ENCODE results near the gene SDK2. TPM values are rescaled to one million over a fixed set of nuclear protein-coding genes. Genes with fewer than 3 reads are reported as not detected.
"Not testable (repeated sequence)": the region's sequence is repeated elsewhere in the genome, so short reads cannot be mapped to it uniquely, and the experiment has no call there.

The SDK2 gene
- polyA plus RNA-seq, 1 experiment = 0.01 TPM

- peak overlapping the region; percentile 93 for H3K4me3 ChIP-seq (ENCODE audit: low read depth, low read length)
- no peaks in the 10 kb centered on the region for H3K27me3 ChIP-seq (ENCODE audit: control insufficient read depth, insufficient read depth, low read length)
- no peaks in the 10 kb centered on the region; the same call in 1 of the 2 replicates for H3K9me3 ChIP-seq (ENCODE audit: control insufficient read depth, insufficient read depth, low read length)
- DNase-seq (ENCODE audit: low read depth, low spot score) = no peak
- ChIA-PET CTCF (interaction anchor here (0.6 to 4.1 kb wide), 16 partner anchors 9 to 1008 kb away, joined by 3 to 29 read pairs (median 6); no protein-coding TSS in a partner anchor), POLR2A (interaction anchor here (0.7 to 2.1 kb wide), 8 partner anchors 8 to 79 kb away, joined by 3 to 13 read pairs (median 6); a partner anchor contains a TSS)
- TF ChIP-seq CTCF (IDR thresholded peaks at IDR 0.05; ENCODE audit: low read depth, low read length) = no peak
- H3K27ac ChIP-seq (ENCODE audit: low read depth, low read length) = peak overlapping the region; percentile 73
These were observed 332.8 kb downstream of the SDK2 start for GRCh38 chr17:73311428-73311780.

- TF ChIP-seq CTCF (IDR thresholded peaks at IDR 0.05; ENCODE audit: low read depth, low read length) = no peak
- DNase-seq (ENCODE audit: low read depth, low spot score) = no peak
- H3K27ac ChIP-seq (ENCODE audit: low read depth, low read length) = peak overlapping the region; percentile 90
- ChIA-PET POLR2A (interaction anchor here (0.6 to 2.1 kb wide), 12 partner anchors 12 to 61 kb away, joined by 3 to 13 read pairs (median 4); no protein-coding TSS in a partner anchor), CTCF (interaction anchor here (0.5 to 4.1 kb wide), 25 partner anchors 8 to 583 kb away, joined by 3 to 29 read pairs (median 5); no protein-coding TSS in a partner anchor)
- no peaks in the 10 kb centered on the region; the same call in 1 of the 2 replicates for H3K9me3 ChIP-seq (ENCODE audit: control insufficient read depth, insufficient read depth, low read length)
- H3K27me3 ChIP-seq (ENCODE audit: control insufficient read depth, insufficient read depth, low read length) = no peaks in the 10 kb centered on the region
- H3K4me3 ChIP-seq (ENCODE audit: low read depth, low read length) = peak overlapping the region; percentile 93
These were observed 334.3 kb downstream of the SDK2 start for GRCh38 chr17:73309727-73310596.

DNA sequence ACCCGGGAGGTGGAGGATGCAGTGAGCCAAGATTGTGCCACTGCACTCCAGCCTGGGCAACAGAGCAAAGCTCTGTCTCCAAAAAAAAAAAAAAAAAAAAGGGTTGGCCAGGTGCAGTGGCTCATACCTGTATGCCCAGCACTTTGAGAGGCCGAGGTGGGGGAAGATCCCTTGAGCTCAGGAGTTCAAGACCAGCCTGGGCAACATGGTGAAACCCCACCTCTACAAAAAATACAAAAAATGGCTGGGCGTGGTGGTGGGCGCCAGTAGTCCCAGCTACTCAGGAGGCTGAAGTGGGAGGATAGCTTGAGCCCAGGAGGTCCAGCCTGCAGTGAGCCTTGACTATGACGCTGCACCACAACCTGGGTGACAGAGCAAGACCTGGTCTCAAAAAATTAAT is 335.3 kb downstream of the SDK2 start:
- H3K27ac ChIP-seq (ENCODE audit: low read depth, low read length); DNase-seq (ENCODE audit: low read depth, low spot score); H3K9me3 ChIP-seq (ENCODE audit: control insufficient read depth, insufficient read depth, low read length); H3K27me3 ChIP-seq (ENCODE audit: control insufficient read depth, insufficient read depth, low read length); POLR2A ChIA-PET: not testable (repeated sequence)
- H3K4me3 ChIP-seq (ENCODE audit: low read depth, low read length) = peak overlapping the region; percentile 93
- CTCF ChIA-PET = interaction anchor here (0.6 to 4.1 kb wide), 5 partner anchors 13 to 61 kb away, joined by 3 to 29 read pairs (median 4); no protein-coding TSS in a partner anchor

- no peak for DNase-seq (ENCODE audit: low read depth, low spot score)
- ChIA-PET CTCF (interaction anchor here (0.6 to 2.7 kb wide), 5 partner anchors 33 to 74 kb away, joined by 3 to 10 read pairs (median 4); no protein-coding TSS in a partner anchor), POLR2A (interaction anchor here (0.6 to 0.7 kb wide), 2 partner anchors 16 to 35 kb away, joined by 3 read pairs; no protein-coding TSS in a partner anchor)
- H3K27ac ChIP-seq (ENCODE audit: low read depth, low read length) = peak overlapping the region; percentile 65
- no peak for TF ChIP-seq CTCF (IDR thresholded peaks at IDR 0.05; ENCODE audit: low read depth, low read length)
- H3K27me3 ChIP-seq (ENCODE audit: control insufficient read depth, insufficient read depth, low read length) = no peaks in the 10 kb centered on the region
- H3K4me3 ChIP-seq (ENCODE audit: low read depth, low read length) = peak overlapping the region; percentile 46
- H3K9me3 ChIP-seq (ENCODE audit: control insufficient read depth, insufficient read depth, low read length) = no peaks in the 10 kb centered on the region; the same call in 1 of the 2 replicates
These were observed 336.0 kb downstream of the SDK2 start for GRCh38 chr17:73308017-73308823.

DNA sequence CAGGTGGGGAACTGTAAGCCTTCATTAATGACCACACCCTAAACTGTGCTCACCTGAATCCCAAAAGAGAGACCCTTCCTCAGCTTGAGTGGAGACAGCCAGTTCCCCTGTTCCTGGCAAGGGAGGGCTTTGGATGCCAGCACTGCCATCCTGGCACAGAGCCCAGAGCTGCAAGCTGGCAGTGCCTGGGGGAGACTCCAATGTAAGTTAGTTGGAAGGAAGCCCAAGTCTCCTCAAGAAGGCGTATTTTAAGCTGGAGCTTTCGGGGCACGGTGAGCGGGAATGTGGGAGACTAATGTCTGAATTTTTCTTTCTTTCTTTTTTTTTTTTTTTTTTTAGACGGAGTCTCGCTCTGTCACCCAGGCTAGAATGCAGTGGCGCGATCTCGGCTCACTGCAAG is 337.1 kb downstream of the SDK2 start:
- DNase-seq (ENCODE audit: low read depth, low spot score) = no peak
- ChIA-PET CTCF (interaction anchor here (0.8 to 2.7 kb wide), 4 partner anchors 52 to 582 kb away, joined by 3 to 10 read pairs (median 5); no protein-coding TSS in a partner anchor), POLR2A (no interaction called here)
- Histone ChIP-seq H3K4me3 (ENCODE audit: low read depth, low read length) (no peak overlapping the region), H3K9me3 (ENCODE audit: control insufficient read depth, insufficient read depth, low read length) (no peaks in the 10 kb centered on the region; the same call in 1 of the 2 replicates), H3K27ac (ENCODE audit: low read depth, low read length) (no peak overlapping the region), H3K27me3 (ENCODE audit: control insufficient read depth, insufficient read depth, low read length) (no peaks in the 10 kb centered on the region)
- TF ChIP-seq CTCF (IDR thresholded peaks at IDR 0.05; ENCODE audit: low read depth, low read length) = no peak

Data from AG04450 (cell line).